ENCODE data around the gene ST6GALNAC6.

ST6GALNAC6 gene

GRCh38 chr9:127916720-127917581 lies 17.5 kb upstream of the ST6GALNAC6 start, which contains the start of gene ST6GALNAC4:
TSS of gene ST6GALNAC4 (minus strand) at chr9:127917041. CDS start at chr9:127916419, 622 bp downstream.
- DNase-seq (ENCODE audit: low read depth in 2 of 2) = peak; percentile 94

- DNase-seq (ENCODE audit: low read depth in 2 of 2) = no peak
Observed at GRCh38 chr9:127915801-127916719, 16.7 kb upstream of the ST6GALNAC6 start.

GRCh38 chr9:127915325-127915752 lies 15.9 kb upstream of the ST6GALNAC6 start:
- DNase-seq (ENCODE audit: low read depth in 2 of 2) = no peak

- DNase-seq (ENCODE audit: low read depth in 2 of 2) = no peak
Observed at GRCh38 chr9:127913682-127914081, 14.3 kb upstream of the ST6GALNAC6 start.

GRCh38 chr9:127912882-127913281 lies 13.5 kb upstream of the ST6GALNAC6 start:
- no peak for DNase-seq (ENCODE audit: low read depth in 2 of 2)

- DNase-seq (ENCODE audit: low read depth in 2 of 2) = no peak
Observed at GRCh38 chr9:127912296-127912695, 12.9 kb upstream of the ST6GALNAC6 start.

- no peak for DNase-seq (ENCODE audit: low read depth in 2 of 2)
Observed at GRCh38 chr9:127910613-127911205, 11.3 kb upstream of the ST6GALNAC6 start.

- no peak for DNase-seq (ENCODE audit: low read depth in 2 of 2)
Observed at GRCh38 chr9:127909839-127910273, 10.5 kb upstream of the ST6GALNAC6 start.

- DNase-seq (ENCODE audit: low read depth in 2 of 2) = no peak
Observed at GRCh38 chr9:127908660-127908926, 9.2 kb upstream of the ST6GALNAC6 start.

GRCh38 chr9:127907867-127908659 lies 8.7 kb upstream of the ST6GALNAC6 start:
- no peak for DNase-seq (ENCODE audit: low read depth in 2 of 2)

GRCh38 chr9:127905788-127906191 lies 6.4 kb upstream of the ST6GALNAC6 start:
- DNase-seq (ENCODE audit: low read depth in 2 of 2) = peak; percentile 34 to 43

- DNase-seq (ENCODE audit: low read depth in 2 of 2) = peak in 1 of 2 donors; percentile 32
Observed at GRCh38 chr9:127905004-127905728, 5.8 kb upstream of the ST6GALNAC6 start.

- DNase-seq (ENCODE audit: low read depth in 2 of 2) = no peak
Observed at GRCh38 chr9:127904561-127905003, 5.2 kb upstream of the ST6GALNAC6 start.

- DNase-seq (ENCODE audit: low read depth in 2 of 2) = peak; percentile 51 to 55
Observed at GRCh38 chr9:127903557-127904475, 4.4 kb upstream of the ST6GALNAC6 start.

GRCh38 chr9:127898433-127899127 lies 823 bp downstream of the ST6GALNAC6 start:
- no peak for DNase-seq (ENCODE audit: low read depth in 2 of 2)

- DNase-seq (ENCODE audit: low read depth in 2 of 2) = no peak
Observed at GRCh38 chr9:127897193-127897692, 2.2 kb downstream of the ST6GALNAC6 start.

- no peak for DNase-seq (ENCODE audit: low read depth in 2 of 2)
Observed at GRCh38 chr9:127896395-127897192, 2.8 kb downstream of the ST6GALNAC6 start.

GRCh38 chr9:127895811-127896210 lies 3.6 kb downstream of the ST6GALNAC6 start:
- no peak for DNase-seq (ENCODE audit: low read depth in 2 of 2)
